A673 (cell line): ENCODE results near the gene HOXC13. TPM values are rescaled to one million over a fixed set of nuclear protein-coding genes. Genes with fewer than 3 reads are reported as not detected.

Experiments used
- BruUV-seq: library from RNA; stranded (reverse); fragments of 400-500 nt; replicated peaks from 2 replicates; lab custom pipeline; 2021; lab: Mats Ljungman, UMichigan
- CTCF ChIA-PET: fragments of 300-600 bp; sonication (Branson Sonifier 250); formaldehyde crosslinking; loops from one replicate; lab custom pipeline; 2022; ENCODE audit warnings: antibody characterized with exemption; lab: Charles Lee
- POLR2A ChIA-PET: fragments of 300-600 bp; sonication (Branson Sonifier 250); formaldehyde crosslinking; loops from one replicate; lab custom pipeline; 2022; ENCODE audit warnings: antibody characterized with exemption; ENCODE audit not compliant: low non-redundant PET; lab: Charles Lee
- DNase-seq: peaks from one replicate; pipeline ENCODE4 v3.0.0-alpha.2; 2015; ENCODE audit warnings: low spot score
- H3K27ac ChIP-seq: fragments of 200-600 bp; sonication (generic); 2 replicates; pipeline ENCODE4 v1.5.1; 2016; ENCODE audit warnings: mixed run types, low read depth, mild to moderate bottlenecking, mixed read lengths, antibody characterized with exemption, low read length; ENCODE audit not compliant: poor library complexity, severe bottlenecking
- H3K27me3 ChIP-seq: fragments of 200-600 bp; sonication (generic); replicated peaks from 2 replicates; pipeline ENCODE4 v1.6.1; 2017; ENCODE audit warnings: mixed run types, low read depth, mild to moderate bottlenecking, mixed read lengths, antibody characterized with exemption, low read length; ENCODE audit not compliant: insufficient read depth, poor library complexity
- H3K36me3 ChIP-seq: fragments of 200-600 bp; sonication (generic); 2 replicates; pipeline ENCODE4 v1.6.1; 2016; ENCODE audit warnings: mixed run types, mild to moderate bottlenecking, mixed read lengths, antibody characterized with exemption, low read length; ENCODE audit not compliant: insufficient read depth, poor library complexity, severe bottlenecking
- H3K4me1 ChIP-seq: fragments of 200-600 bp; sonication (generic); 2 replicates; pipeline ENCODE4 v1.6.1; 2017; ENCODE audit warnings: mixed run types, mild to moderate bottlenecking, mixed read lengths, antibody characterized with exemption, low read length; ENCODE audit not compliant: insufficient read depth, poor library complexity, severe bottlenecking
- H3K4me3 ChIP-seq: fragments of 200-600 bp; sonication (generic); 2 replicates; pipeline ENCODE4 v1.5.1; 2016; ENCODE audit warnings: low read depth, mixed run types, mild to moderate bottlenecking, mixed read lengths, low read length; ENCODE audit not compliant: poor library complexity, severe bottlenecking
- H3K9me3 ChIP-seq: fragments of 200-600 bp; sonication (generic); 2 replicates; pipeline ENCODE4 v1.6.1; 2016; ENCODE audit warnings: mixed run types, low read depth, mild to moderate bottlenecking, mixed read lengths, antibody characterized with exemption, low read length; ENCODE audit not compliant: poor library complexity, severe bottlenecking
- EZH2 ChIP-seq: fragments of 200-600 bp; sonication (generic); IDR thresholded peaks from 2 replicates; pipeline ENCODE4 v1.6.1; 2017; ENCODE audit warnings: borderline replicate concordance, low read depth, mild to moderate bottlenecking, mixed read lengths, antibody characterized with exemption, low read length; ENCODE audit not compliant: poor library complexity, severe bottlenecking
- intact Hi-C: fragments of 100-400 bp; cut with micrococcal nuclease; formaldehyde crosslinking; loops from one replicate; pipeline ENCODE4 v1.10.0; 2022; ENCODE audit not compliant: unreplicated experiment
- total RNA-seq: library from RNA; stranded (reverse); gene quantifications from 2 replicates; pipeline ENCODE4 v1.2.3, GENCODE V29; 2021
- TF ChIP-seq, protein P1 (sequence below): fragments of 300-800, 200-600 bp; sonication (generic); conservative IDR thresholded peaks from 2 replicates; pipeline ENCODE4 v1.5.1; 2017; ENCODE audit warnings: low read depth, mild to moderate bottlenecking, antibody characterized with exemption, low read length, moderate library complexity, mixed read lengths

The HOXC13 gene
- total RNA-seq, 1 experiment from 2014 or later = 10.1 TPM

DNA sequence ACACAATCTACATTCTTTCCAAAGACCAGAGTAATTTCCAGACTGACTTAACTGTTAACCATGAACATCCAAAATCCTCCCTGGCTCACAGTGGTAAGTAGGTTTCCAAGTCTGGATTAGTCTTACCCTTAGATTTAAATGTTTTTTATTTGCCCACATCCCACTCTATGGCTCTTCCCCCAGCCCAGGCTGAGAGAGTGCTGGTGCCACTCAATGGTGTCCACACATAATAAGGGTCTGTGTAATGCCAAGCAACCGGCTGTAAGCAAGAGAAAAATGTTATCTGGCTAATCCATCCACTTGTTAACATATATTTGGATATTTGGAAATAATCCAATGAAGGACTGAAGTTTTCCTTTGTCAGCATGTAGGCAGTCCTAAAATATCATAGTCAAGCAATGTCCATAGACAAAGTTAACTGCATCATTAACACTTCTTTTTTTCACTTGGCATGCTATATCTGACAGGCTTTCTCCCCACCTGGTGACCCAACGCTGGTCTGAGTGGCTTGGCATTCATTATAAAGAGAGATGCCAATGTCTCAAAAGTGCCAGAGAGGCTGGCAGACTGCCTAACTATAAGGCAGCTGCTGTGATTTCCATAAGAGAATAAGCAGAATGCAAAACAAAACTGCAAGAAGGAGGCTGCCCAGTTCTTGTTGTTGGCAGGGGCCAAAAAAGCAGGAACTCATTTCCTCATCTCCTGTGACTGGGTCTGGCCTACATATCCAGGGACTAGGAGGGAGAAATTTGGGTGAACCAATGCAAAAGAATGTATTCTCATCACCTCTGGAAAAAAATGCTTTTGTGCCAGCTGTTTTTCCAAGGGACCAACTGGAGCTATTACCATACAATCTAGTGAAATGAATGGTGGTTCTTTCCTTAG, 13.9 kb upstream of the HOXC13 start:
- Histone ChIP-seq H3K27me3 (peaks cover 34% of the 10 kb centered on the region), H3K36me3 (no peaks in the 10 kb centered on the region), H3K27ac (no peak overlapping the region), H3K4me1 (no peaks in the 10 kb centered on the region), H3K4me3 (no peak overlapping the region), H3K9me3 (no peaks in the 10 kb centered on the region)
- BruUV-seq = no TSS peak
- ChIA-PET POLR2A (no interaction called here), CTCF (no interaction called here)
- no peak for DNase-seq
- TF ChIP-seq, protein P1, sequence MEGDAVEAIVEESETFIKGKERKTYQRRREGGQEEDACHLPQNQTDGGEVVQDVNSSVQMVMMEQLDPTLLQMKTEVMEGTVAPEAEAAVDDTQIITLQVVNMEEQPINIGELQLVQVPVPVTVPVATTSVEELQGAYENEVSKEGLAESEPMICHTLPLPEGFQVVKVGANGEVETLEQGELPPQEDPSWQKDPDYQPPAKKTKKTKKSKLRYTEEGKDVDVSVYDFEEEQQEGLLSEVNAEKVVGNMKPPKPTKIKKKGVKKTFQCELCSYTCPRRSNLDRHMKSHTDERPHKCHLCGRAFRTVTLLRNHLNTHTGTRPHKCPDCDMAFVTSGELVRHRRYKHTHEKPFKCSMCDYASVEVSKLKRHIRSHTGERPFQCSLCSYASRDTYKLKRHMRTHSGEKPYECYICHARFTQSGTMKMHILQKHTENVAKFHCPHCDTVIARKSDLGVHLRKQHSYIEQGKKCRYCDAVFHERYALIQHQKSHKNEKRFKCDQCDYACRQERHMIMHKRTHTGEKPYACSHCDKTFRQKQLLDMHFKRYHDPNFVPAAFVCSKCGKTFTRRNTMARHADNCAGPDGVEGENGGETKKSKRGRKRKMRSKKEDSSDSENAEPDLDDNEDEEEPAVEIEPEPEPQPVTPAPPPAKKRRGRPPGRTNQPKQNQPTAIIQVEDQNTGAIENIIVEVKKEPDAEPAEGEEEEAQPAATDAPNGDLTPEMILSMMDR = no peak
- no peak for TF ChIP-seq EZH2
- intact Hi-C loops = no loop called here

DNA sequence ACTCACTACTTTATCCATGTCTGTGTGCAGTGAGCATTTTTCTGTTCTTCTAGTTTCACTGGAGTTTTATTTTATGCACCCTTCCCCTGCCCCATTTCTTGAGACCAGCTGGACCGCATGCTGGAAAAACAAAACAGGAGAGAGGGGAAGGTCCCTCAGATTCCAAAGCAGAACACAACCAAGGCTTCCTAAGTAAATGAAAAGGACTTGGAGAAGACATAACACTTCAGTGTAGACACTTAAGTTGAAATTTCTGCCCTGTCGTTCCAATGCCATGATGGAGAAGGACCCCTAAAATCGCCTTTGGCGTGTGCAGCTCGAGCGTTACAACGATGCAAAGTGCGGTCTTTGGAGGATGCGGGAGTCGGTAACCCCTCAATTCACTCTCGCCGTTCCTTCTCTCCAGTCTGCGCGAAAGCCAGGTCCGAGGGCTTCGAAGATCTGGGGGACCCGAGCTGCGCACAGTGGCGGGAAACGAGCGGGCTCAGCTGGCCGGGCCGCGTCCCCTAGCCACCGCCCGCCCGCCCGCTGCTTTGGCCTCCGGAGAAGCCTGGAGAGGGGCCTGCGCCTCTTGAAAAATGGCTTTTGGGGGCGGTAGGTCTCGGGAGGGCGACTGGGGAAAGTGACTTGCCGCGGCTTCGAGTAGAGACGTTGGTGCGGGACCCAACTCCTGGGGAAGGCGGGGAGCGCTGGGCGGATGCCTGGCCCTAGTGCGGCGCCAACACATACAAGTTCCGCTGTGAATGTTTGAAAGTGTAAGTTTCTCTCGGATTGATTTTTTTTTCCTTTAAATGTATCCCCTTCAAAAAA, 11.2 kb upstream of the HOXC13 start:
- CTCF ChIA-PET = no interaction called here
- BruUV-seq = no TSS peak
- DNase-seq = no peak

More for the DNA sequence above, 11.2 kb upstream of the HOXC13 start:
- Histone ChIP-seq H3K9me3 (no peaks in the 10 kb centered on the region), H3K27ac (no peak overlapping the region), H3K4me3 (no peak overlapping the region), H3K4me1 (peaks cover 7% of the 10 kb centered on the region), H3K27me3 (peaks cover 59% of the 10 kb centered on the region), H3K36me3 (no peaks in the 10 kb centered on the region)
- TF ChIP-seq, protein P1 = no peak
- TF ChIP-seq EZH2 = no peak
- POLR2A ChIA-PET = no interaction called here
- intact Hi-C loops = no loop called here
